ENCODE measurements around the gene PLXNA2.

DNA sequence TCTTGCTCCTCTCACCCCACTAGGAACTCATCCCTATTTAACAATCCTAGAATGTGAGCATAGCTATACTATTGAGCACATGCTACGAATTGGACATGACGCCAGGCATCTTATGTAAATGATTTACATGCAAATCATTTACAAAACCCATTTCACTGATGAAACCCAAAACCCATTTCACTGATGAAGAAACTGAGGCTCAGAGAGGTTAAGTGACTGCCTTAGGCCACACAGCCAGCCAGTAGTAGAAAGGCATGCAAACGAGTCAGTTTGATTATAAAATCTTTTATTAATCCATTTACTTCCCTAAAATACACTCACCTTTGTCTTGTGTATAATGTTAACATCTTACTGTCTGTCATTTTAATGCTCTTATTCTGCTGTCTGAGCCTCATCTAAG, 87.9 kb downstream of the PLXNA2 start:
- TF ChIP-seq, protein P1, sequence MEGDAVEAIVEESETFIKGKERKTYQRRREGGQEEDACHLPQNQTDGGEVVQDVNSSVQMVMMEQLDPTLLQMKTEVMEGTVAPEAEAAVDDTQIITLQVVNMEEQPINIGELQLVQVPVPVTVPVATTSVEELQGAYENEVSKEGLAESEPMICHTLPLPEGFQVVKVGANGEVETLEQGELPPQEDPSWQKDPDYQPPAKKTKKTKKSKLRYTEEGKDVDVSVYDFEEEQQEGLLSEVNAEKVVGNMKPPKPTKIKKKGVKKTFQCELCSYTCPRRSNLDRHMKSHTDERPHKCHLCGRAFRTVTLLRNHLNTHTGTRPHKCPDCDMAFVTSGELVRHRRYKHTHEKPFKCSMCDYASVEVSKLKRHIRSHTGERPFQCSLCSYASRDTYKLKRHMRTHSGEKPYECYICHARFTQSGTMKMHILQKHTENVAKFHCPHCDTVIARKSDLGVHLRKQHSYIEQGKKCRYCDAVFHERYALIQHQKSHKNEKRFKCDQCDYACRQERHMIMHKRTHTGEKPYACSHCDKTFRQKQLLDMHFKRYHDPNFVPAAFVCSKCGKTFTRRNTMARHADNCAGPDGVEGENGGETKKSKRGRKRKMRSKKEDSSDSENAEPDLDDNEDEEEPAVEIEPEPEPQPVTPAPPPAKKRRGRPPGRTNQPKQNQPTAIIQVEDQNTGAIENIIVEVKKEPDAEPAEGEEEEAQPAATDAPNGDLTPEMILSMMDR (IDR thresholded peaks at IDR 0.05): no peak
- TF ChIP-seq EP300 (IDR thresholded peaks at IDR 0.05): no peak
